GM12892 (cell line): ENCODE data around the gene S100A2.

Experiments
- DNase-seq: peaks from one replicate; pipeline ENCODE4 v3.0.0; 2011; ENCODE audit not compliant: insufficient read length
- FAIRE-seq: peaks from 2 replicates; lab custom pipeline; 2011; peaks lifted over from hg19 to GRCh38; lab: Jason Lieb, UNC
- POLR2A ChIP-seq: IDR thresholded peaks from 2 replicates; pipeline ENCODE4 v1.6.1; 2011; ENCODE audit warnings: low read depth, low read length, control low read depth
- POLR2AphosphoS5 ChIP-seq: IDR thresholded peaks from 2 replicates; pipeline ENCODE4 v1.6.1; 2011; ENCODE audit warnings: low read depth, low read length, control low read depth
- TAF1 ChIP-seq: IDR thresholded peaks from 2 replicates; pipeline ENCODE4 v1.6.1; 2011; ENCODE audit warnings: low read depth, mild to moderate bottlenecking, control low read depth, low read length, borderline replicate concordance

Gene S100A2

GRCh38 chr1:153546796-153547559 lies 18.7 kb downstream of the S100A2 start:
- no peak for TF ChIP-seq POLR2A
- no peak for TF ChIP-seq TAF1
- TF ChIP-seq POLR2AphosphoS5, result no peak
- DNase-seq (no peak), FAIRE-seq (no peak)

- TF ChIP-seq POLR2AphosphoS5, result no peak
- no peak for TF ChIP-seq POLR2A
- TF ChIP-seq TAF1, result no peak
- no peak for DNase-seq
- FAIRE-seq, result no peak
Measured at GRCh38 chr1:153546371-153546770, 19.3 kb downstream of the S100A2 start.

- peak; percentile 61 for DNase-seq
- TF ChIP-seq POLR2AphosphoS5, result no peak
- no peak for TF ChIP-seq TAF1
- TF ChIP-seq POLR2A, result no peak
- no peak for FAIRE-seq
Measured at GRCh38 chr1:153545067-153546055, 20.3 kb downstream of the S100A2 start, which contains the start of gene S100A4. TSS of gene S100A4 (minus strand) at chr1:153545806. CDS start at chr1:153544794, 1,012 bp downstream.

GRCh38 chr1:153544453-153545066 lies 21.1 kb downstream of the S100A2 start:
- no peak for TF ChIP-seq POLR2A
- FAIRE-seq (no peak), DNase-seq (no peak)

GRCh38 chr1:153543736-153544135 lies 21.9 kb downstream of the S100A2 start:
- DNase-seq, result no peak
- no peak for FAIRE-seq
- TF ChIP-seq POLR2A (no peak), POLR2AphosphoS5 (no peak), TAF1 (no peak)

GRCh38 chr1:153542956-153543711 lies 22.5 kb downstream of the S100A2 start:
- FAIRE-seq (no peak), DNase-seq (no peak)
- no peak for TF ChIP-seq POLR2AphosphoS5
- no peak for TF ChIP-seq POLR2A
- TF ChIP-seq TAF1, result no peak

- DNase-seq (no peak), FAIRE-seq (no peak)
- TF ChIP-seq POLR2A, result no peak
Measured at GRCh38 chr1:153541641-153542590, 23.7 kb downstream of the S100A2 start.

GRCh38 chr1:153540394-153541361 lies 25.0 kb downstream of the S100A2 start, which contains the start of gene S100A5:
TSS of gene S100A5 (minus strand) at chr1:153540934. CDS start at chr1:153540191, 743 bp downstream.
- FAIRE-seq, result no peak
- no peak for TF ChIP-seq TAF1
- TF ChIP-seq POLR2AphosphoS5, result no peak
- no peak for TF ChIP-seq POLR2A
- DNase-seq, result no peak

- TF ChIP-seq POLR2AphosphoS5 (no peak), POLR2A (no peak), TAF1 (no peak)
- DNase-seq (no peak), FAIRE-seq (no peak)
Measured at GRCh38 chr1:153539395-153540093, 26.1 kb downstream of the S100A2 start.
